ENCODE results near the gene SPRED2.

- TF ChIP-seq CTCF (conservative IDR thresholded peaks at IDR 0.05 in 1 of 2, IDR thresholded peaks at IDR 0.05 in 1 of 2; ENCODE audit: extremely low read depth in 1 of 2, insufficient read depth in 1 of 2, low read depth in 1 of 2, low read length in 2 of 2) = no peak
- TF ChIP-seq EZH2 (IDR thresholded peaks at IDR 0.05; ENCODE audit: borderline replicate concordance, low read length) = no peak
Observed at GRCh38 chr2:65287364-65287763, 145.0 kb downstream of the SPRED2 start.
